LNCAP (cell line): ENCODE measurements around the gene COL15A1.

ENCODE experiments used
- TF ChIP-seq, protein P1 (sequence below): fragments of 450-650 bp; IDR thresholded peaks from 2 replicates; pipeline ENCODE4 v1.5.1; 2017; ENCODE audit warnings: mild to moderate bottlenecking

The COL15A1 gene

GRCh38 chr9:99076030-99076429 is 132.3 kb downstream of the COL15A1 start:
- TF ChIP-seq, protein P1, sequence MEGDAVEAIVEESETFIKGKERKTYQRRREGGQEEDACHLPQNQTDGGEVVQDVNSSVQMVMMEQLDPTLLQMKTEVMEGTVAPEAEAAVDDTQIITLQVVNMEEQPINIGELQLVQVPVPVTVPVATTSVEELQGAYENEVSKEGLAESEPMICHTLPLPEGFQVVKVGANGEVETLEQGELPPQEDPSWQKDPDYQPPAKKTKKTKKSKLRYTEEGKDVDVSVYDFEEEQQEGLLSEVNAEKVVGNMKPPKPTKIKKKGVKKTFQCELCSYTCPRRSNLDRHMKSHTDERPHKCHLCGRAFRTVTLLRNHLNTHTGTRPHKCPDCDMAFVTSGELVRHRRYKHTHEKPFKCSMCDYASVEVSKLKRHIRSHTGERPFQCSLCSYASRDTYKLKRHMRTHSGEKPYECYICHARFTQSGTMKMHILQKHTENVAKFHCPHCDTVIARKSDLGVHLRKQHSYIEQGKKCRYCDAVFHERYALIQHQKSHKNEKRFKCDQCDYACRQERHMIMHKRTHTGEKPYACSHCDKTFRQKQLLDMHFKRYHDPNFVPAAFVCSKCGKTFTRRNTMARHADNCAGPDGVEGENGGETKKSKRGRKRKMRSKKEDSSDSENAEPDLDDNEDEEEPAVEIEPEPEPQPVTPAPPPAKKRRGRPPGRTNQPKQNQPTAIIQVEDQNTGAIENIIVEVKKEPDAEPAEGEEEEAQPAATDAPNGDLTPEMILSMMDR = no peak

GRCh38 chr9:99076483-99077171 is 132.9 kb downstream of the COL15A1 start:
- TF ChIP-seq, protein P1 = no peak

DNA sequence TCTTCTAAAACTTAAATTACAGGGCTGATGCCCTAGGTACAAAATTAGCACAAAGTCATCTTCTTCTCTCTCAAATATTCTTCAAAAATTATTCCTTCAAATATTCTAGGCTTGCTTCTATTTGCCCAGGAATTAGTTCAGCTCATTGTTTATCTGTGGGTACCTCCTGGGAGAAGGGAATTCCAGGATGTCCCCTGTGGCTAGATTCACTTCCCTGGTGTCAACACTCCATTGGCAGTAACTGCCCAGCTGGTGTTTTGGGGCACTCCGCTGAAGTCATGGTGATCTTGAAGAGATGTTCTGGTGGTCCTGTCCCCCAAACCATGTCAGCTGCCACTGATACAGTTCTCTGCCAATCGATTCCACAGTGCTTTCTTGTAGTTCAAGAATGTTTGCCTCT is 135.0 kb downstream of the COL15A1 start:
- TF ChIP-seq, protein P1 = no peak

DNA sequence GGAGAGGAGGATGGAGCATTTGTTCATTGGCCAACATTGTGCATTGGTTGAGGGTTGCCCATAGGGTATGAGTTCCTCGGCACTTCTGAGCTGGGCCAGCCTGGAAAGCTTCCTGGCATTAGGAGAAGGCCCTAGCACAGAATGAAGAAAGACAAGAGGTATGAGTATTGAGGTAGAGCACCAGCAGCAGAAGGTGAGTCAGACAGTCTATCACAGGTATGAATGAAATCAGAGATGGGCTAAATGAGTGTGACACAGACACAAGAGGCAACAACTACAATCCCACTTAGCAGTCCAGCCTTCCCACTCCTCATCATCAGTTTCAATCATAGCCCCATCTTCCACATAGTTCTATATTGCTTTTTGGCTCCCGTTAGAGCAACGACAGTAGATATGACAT is 135.8 kb downstream of the COL15A1 start:
- TF ChIP-seq, protein P1 = no peak

DNA sequence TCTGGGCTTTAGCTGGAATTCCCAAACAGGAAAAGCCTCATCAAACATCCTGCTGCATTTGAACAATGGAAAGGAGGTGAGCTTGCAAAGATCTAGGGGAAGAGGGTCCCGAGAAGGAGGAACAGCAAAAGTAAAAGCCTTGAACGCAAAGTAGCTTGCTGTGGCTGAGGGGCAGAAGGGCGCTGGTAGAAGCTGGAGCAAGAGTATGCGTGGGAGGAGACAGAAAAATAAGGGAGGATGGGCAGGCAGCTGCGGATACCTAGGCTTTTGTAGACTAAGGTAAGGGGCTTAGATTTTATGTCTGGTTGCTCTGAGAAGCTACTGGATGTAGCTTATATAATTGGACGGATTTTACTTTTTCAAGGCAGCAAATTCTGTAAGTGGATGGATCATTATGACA is 139.3 kb downstream of the COL15A1 start:
- TF ChIP-seq, protein P1 = no peak

GRCh38 chr9:99085949-99086948 is 142.5 kb downstream of the COL15A1 start:
- TF ChIP-seq, protein P1 = no peak

- TF ChIP-seq, protein P1 = no peak
Measured at GRCh38 chr9:99087462-99087861, 143.8 kb downstream of the COL15A1 start.
